Brain microvascular endothelial cell (primary cell): Measurements from ENCODE around the gene PSMG4.
A peak's percentile ranks its signal among the peaks of the same experiment; 100 is the strongest.

ENCODE experiments used
- DNase-seq: peaks from one replicate; pipeline ENCODE4 v3.0.0-alpha.2; 2020
- H3K27ac ChIP-seq: fragments of 250-450 bp; sonication (Bioruptor Pico); 2 replicates; pipeline ENCODE4 v1.5.1; 2020; ENCODE audit warnings: mild to moderate bottlenecking, moderate library complexity
- H3K27me3 ChIP-seq: fragments of 250-450 bp; sonication (Bioruptor Pico); replicated peaks from 2 replicates; pipeline ENCODE4 v1.5.1; 2020; ENCODE audit warnings: mild to moderate bottlenecking
- H3K36me3 ChIP-seq: fragments of 250-450 bp; sonication (Bioruptor Pico); replicated peaks from 2 replicates; pipeline ENCODE4 v1.5.1; 2020; ENCODE audit warnings: mild to moderate bottlenecking
- H3K4me3 ChIP-seq: 2 replicates; pipeline ENCODE4 v1.5.1; 2011; ENCODE audit warnings: low read depth, mild to moderate bottlenecking, control low read depth, low read length, moderate library complexity
- CTCF ChIP-seq: IDR thresholded peaks from 2 replicates; pipeline ENCODE4 v1.5.1; 2011; ENCODE audit warnings: low read depth, mild to moderate bottlenecking, moderate library complexity, low read length, control low read depth, inconsistent platforms; ENCODE audit errors: missing control alignments
- in situ Hi-C: cut with HindIII; loops from 2 replicates; pipeline ENCODE4 v1.10.0; 2017; ENCODE audit warnings: low sequenced_read_pairs, low pct_ligation_motif_present

The PSMG4 gene

DNA sequence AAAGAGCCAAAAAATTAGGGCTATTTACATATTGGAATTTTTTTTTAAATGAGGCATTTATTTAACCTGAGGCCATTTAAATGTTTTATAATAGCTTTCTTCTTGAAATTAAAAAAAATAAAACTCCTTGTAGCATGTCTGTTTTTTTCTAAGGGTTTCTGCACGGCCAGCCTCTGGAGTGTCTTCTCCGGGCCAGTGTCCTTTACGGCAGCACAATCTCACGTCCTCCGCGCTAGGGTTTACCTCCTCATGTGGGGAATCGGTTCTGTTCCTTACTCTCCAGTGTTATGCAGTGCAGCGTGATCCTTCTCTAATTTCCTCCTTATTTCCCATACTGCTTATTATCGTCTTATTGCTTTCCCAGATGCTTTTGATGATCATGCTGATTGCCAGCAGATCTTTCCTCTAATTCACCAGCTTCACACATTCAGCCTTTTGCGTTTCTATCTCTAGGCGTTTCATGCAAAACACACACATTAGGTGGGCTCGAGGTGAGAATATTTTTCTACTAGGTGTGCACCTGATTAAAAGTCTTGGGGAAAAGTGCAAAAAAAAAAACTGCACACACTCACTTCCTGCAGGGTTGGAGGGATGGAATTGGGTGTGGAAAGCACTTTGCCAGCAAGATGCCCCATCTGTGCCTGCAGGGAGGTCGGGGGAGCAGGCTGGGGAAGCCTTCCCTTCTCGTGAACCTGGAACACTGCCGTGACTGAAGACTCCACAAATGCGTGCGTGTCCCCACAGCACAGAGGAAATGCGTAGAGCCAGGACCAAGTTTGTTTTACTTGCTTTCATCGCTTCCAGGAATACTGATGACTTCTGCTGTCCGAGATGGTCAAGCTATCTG is 56.1 kb downstream of the PSMG4 start:
- H3K27me3 ChIP-seq: no peaks in the 10 kb centered on the region
- no peak overlapping the region for H3K27ac ChIP-seq
- H3K4me3 ChIP-seq: no peak overlapping the region
- DNase-seq: no peak
- in situ Hi-C loops: no loop called here
- TF ChIP-seq CTCF: no peak
- no peaks in the 10 kb centered on the region for H3K36me3 ChIP-seq

- Histone ChIP-seq H3K27ac (no peak overlapping the region), H3K36me3 (no peaks in the 10 kb centered on the region), H3K4me3 (no peak overlapping the region), H3K27me3 (no peaks in the 10 kb centered on the region)
- no peak for TF ChIP-seq CTCF
- DNase-seq: peak; percentile 56
- in situ Hi-C loops: no loop called here
Observed at GRCh38 chr6:3315841-3316240, 57.1 kb downstream of the PSMG4 start.

GRCh38 chr6:3316331-3316730 is 57.6 kb downstream of the PSMG4 start:
- H3K27me3 ChIP-seq: no peaks in the 10 kb centered on the region
- no peaks in the 10 kb centered on the region for H3K36me3 ChIP-seq
- in situ Hi-C loops: no loop called here
- TF ChIP-seq CTCF: no peak
- no peak overlapping the region for H3K27ac ChIP-seq
- DNase-seq: no peak
- no peak overlapping the region for H3K4me3 ChIP-seq

- Histone ChIP-seq H3K4me3 (no peak overlapping the region), H3K27me3 (no peaks in the 10 kb centered on the region), H3K27ac (no peak overlapping the region), H3K36me3 (no peaks in the 10 kb centered on the region)
- in situ Hi-C loops: no loop called here
- DNase-seq: no peak
- no peak for TF ChIP-seq CTCF
Observed at GRCh38 chr6:3316818-3317217, 58.1 kb downstream of the PSMG4 start.
